NCI-H446 (cell line): Measurements from ENCODE around the gene PDHX.
"Not testable (repeated sequence)": the region's sequence is repeated elsewhere in the genome, so short reads cannot be mapped to it uniquely, and the experiment has no call there.

ENCODE experiments used
- DNase-seq, 2 experiments: peaks; one replicate each; lab custom pipeline; 2025; lab: John Stamatoyannopoulos, UW

The PDHX gene

GRCh38 chr11:35015621-35016387 lies 99.4 kb downstream of the PDHX start:
- no peak for DNase-seq

GRCh38 chr11:35016916-35017315 lies 100.5 kb downstream of the PDHX start:
- no peak for DNase-seq

GRCh38 chr11:35017528-35018342 lies 101.3 kb downstream of the PDHX start:
- DNase-seq = no peak

GRCh38 chr11:35021589-35021988 lies 105.2 kb downstream of the PDHX start:
- no peak for DNase-seq

- not testable (repeated sequence) for DNase-seq
Observed at GRCh38 chr11:35023940-35024339, 107.5 kb downstream of the PDHX start.

GRCh38 chr11:35028007-35028406 lies 111.6 kb downstream of the PDHX start:
- DNase-seq = not testable (repeated sequence)

GRCh38 chr11:35029979-35030682 lies 113.7 kb downstream of the PDHX start:
- no peak for DNase-seq

GRCh38 chr11:35030716-35031213 lies 114.3 kb downstream of the PDHX start:
- peak in 1 of 2 experiments; percentile 71 for DNase-seq

- DNase-seq = no peak
Observed at GRCh38 chr11:35031346-35031745, 114.9 kb downstream of the PDHX start.

- no peak for DNase-seq
Observed at GRCh38 chr11:35031867-35032266, 115.4 kb downstream of the PDHX start.

- no peak for DNase-seq
Observed at GRCh38 chr11:35033011-35033410, 116.6 kb downstream of the PDHX start.

GRCh38 chr11:35034401-35034800 lies 118.0 kb downstream of the PDHX start:
- no peak for DNase-seq

GRCh38 chr11:35035894-35036408 lies 119.5 kb downstream of the PDHX start:
- no peak for DNase-seq

- DNase-seq = no peak
Observed at GRCh38 chr11:35036639-35037038, 120.2 kb downstream of the PDHX start.

- no peak for DNase-seq
Observed at GRCh38 chr11:35038211-35038928, 122.0 kb downstream of the PDHX start.

- DNase-seq = no peak
Observed at GRCh38 chr11:35039076-35039475, 122.7 kb downstream of the PDHX start.

- DNase-seq = no peak
Observed at GRCh38 chr11:35040221-35040942, 124.0 kb downstream of the PDHX start.

GRCh38 chr11:35041070-35041554 lies 124.7 kb downstream of the PDHX start:
- no peak for DNase-seq

GRCh38 chr11:35042224-35042623 lies 125.8 kb downstream of the PDHX start:
- DNase-seq = no peak

GRCh38 chr11:35042913-35043312 lies 126.5 kb downstream of the PDHX start:
- no peak for DNase-seq

- DNase-seq = peak in 1 of 2 experiments; percentile 71
Observed at GRCh38 chr11:35043936-35044335, 127.5 kb downstream of the PDHX start.
